Measurements from ENCODE around the gene FLT4. TPM values are rescaled to one million over a fixed set of nuclear protein-coding genes. Genes with fewer than 3 reads are reported as not detected.

Gene FLT4
- total RNA-seq, 1 donor from 2014 or later = 0.51 TPM

- Mint-ChIP-seq H3K27ac (ENCODE audit: unreplicated experiment) (no peak overlapping the region), H3K27me3 (ENCODE audit: unreplicated experiment) (peaks cover 35% of the 10 kb centered on the region), H3K4me1 (ENCODE audit: unreplicated experiment) (peaks cover 4% of the 10 kb centered on the region), H3K4me3 (ENCODE audit: unreplicated experiment) (no peak overlapping the region), H3K36me3 (ENCODE audit: unreplicated experiment) (no peaks in the 10 kb centered on the region), H3K9me3 (ENCODE audit: unreplicated experiment) (no peaks in the 10 kb centered on the region)
- DNase-seq (ENCODE audit: extremely low spot score, unreplicated experiment) = no peak
- no peak for TF ChIP-seq CTCF (IDR thresholded peaks at IDR 0.05)
These were observed 5.1 kb downstream of the FLT4 start for GRCh38 chr5:180644129-180644824.

- Mint-ChIP-seq H3K4me1 (ENCODE audit: unreplicated experiment) (peaks cover under 1% of the 10 kb centered on the region), H3K36me3 (ENCODE audit: unreplicated experiment) (no peaks in the 10 kb centered on the region), H3K27ac (ENCODE audit: unreplicated experiment) (no peak overlapping the region), H3K9me3 (ENCODE audit: unreplicated experiment) (no peaks in the 10 kb centered on the region), H3K4me3 (ENCODE audit: unreplicated experiment) (no peak overlapping the region), H3K27me3 (ENCODE audit: unreplicated experiment) (peaks cover 32% of the 10 kb centered on the region)
- no peak for TF ChIP-seq CTCF (IDR thresholded peaks at IDR 0.05)
- DNase-seq (ENCODE audit: extremely low spot score, unreplicated experiment) = no peak
These were observed 6.1 kb downstream of the FLT4 start for GRCh38 chr5:180643191-180643851.

- DNase-seq (ENCODE audit: extremely low spot score, unreplicated experiment) = no peak
- no peaks in the 10 kb centered on the region for H3K9me3 Mint-ChIP-seq (ENCODE audit: unreplicated experiment)
- TF ChIP-seq CTCF (IDR thresholded peaks at IDR 0.05) = no peak
- H3K4me1 Mint-ChIP-seq (ENCODE audit: unreplicated experiment) = no peaks in the 10 kb centered on the region
- H3K27ac Mint-ChIP-seq (ENCODE audit: unreplicated experiment) = no peak overlapping the region
- no peak overlapping the region for H3K4me3 Mint-ChIP-seq (ENCODE audit: unreplicated experiment)
- H3K36me3 Mint-ChIP-seq (ENCODE audit: unreplicated experiment) = no peaks in the 10 kb centered on the region
- peaks cover 26% of the 10 kb centered on the region for H3K27me3 Mint-ChIP-seq (ENCODE audit: unreplicated experiment)
These were observed 6.6 kb downstream of the FLT4 start for GRCh38 chr5:180642779-180643178.

DNA sequence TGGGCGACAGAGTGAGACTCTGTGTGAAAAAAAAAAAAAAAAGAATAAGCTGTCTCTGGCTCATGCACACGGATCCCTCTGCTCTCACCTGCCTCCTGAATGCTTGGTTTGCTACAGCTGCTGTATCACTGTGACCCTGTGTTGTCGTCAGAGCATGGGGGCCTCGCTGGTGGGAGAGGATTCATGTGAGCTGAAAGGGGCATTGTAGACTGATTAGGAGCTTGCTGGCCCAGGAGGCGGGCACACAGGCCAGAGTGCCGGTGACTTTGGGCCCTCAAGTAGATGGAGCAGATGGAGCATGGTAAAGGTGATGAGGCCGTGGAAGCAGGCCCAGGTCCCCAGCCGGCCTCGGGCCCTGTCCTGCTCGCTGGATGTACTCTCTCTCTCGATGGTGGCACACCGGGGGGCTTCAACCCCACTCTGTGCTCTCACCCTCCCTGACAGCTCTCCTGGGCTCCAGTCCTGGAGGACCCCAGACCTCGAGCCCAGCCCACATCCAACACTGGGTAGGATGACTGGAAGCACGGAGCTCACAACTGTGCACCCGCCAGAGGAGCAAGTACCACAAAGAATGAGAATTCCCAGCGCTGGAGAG is 7.1 kb downstream of the FLT4 start:
- Mint-ChIP-seq H3K36me3 (ENCODE audit: unreplicated experiment) (no peaks in the 10 kb centered on the region), H3K27me3 (ENCODE audit: unreplicated experiment) (peaks cover 22% of the 10 kb centered on the region), H3K4me1 (ENCODE audit: unreplicated experiment) (no peaks in the 10 kb centered on the region), H3K4me3 (ENCODE audit: unreplicated experiment) (no peak overlapping the region), H3K27ac (ENCODE audit: unreplicated experiment) (no peak overlapping the region), H3K9me3 (ENCODE audit: unreplicated experiment) (no peaks in the 10 kb centered on the region)
- no peak for TF ChIP-seq CTCF (IDR thresholded peaks at IDR 0.05)
- no peak for DNase-seq (ENCODE audit: extremely low spot score, unreplicated experiment)

DNA sequence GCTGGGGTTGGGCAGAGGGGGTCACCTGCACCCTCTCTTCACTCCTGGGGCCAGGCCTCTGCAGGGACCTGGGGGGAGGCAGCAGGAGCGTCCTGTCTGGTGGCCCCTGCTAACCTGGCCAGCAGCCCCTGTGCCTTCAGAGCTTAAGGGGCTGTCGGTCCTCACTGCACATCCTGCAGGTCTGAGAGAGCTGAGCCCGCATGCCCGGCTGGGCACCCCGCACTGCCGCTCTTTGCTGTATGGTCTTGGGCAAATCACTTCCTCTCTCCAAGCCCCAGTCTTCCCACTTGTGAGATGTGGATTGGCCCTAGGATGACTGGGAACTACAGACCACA is 7.9 kb downstream of the FLT4 start:
- H3K4me1 Mint-ChIP-seq (ENCODE audit: unreplicated experiment) = no peaks in the 10 kb centered on the region
- no peak for DNase-seq (ENCODE audit: extremely low spot score, unreplicated experiment)
- H3K9me3 Mint-ChIP-seq (ENCODE audit: unreplicated experiment) = no peaks in the 10 kb centered on the region
- peaks cover 20% of the 10 kb centered on the region for H3K27me3 Mint-ChIP-seq (ENCODE audit: unreplicated experiment)
- H3K36me3 Mint-ChIP-seq (ENCODE audit: unreplicated experiment) = no peaks in the 10 kb centered on the region
- no peak overlapping the region for H3K27ac Mint-ChIP-seq (ENCODE audit: unreplicated experiment)
- no peak for TF ChIP-seq CTCF (IDR thresholded peaks at IDR 0.05)
- no peak overlapping the region for H3K4me3 Mint-ChIP-seq (ENCODE audit: unreplicated experiment)

All from osteocyte (in vitro differentiated cells).